Lung (tissue), 16 donors: ENCODE measurements around the gene TSEN2. TPM values are rescaled to one million over a fixed set of nuclear protein-coding genes. Genes with fewer than 3 reads are reported as not detected.

Experiments used
- ATAC-seq: fragments of 200-7000 bp; cut with Tn5 transposase; one replicate; pipeline ENCODE4 v1.9.1; 2020; ENCODE audit warnings: moderate number of reproducible peaks; ENCODE audit not compliant: insufficient read depth, low FRiP score
- DNase-seq, 3 donors: peaks; one replicate each; pipeline ENCODE4 v3.0.0-alpha.2; 2013 to 2017
- H3K27ac ChIP-seq, 2 donors: one replicate each; pipeline ENCODE4 v1.5.1; 2013; ENCODE audit warnings: mild to moderate bottlenecking in 2 of 2, moderate library complexity in 2 of 2, control low read depth in 1 of 2, inconsistent platforms in 1 of 2, low read depth in 1 of 2, low read length in 1 of 2
- H3K27me3 ChIP-seq, 3 donors: one replicate each; pipeline ENCODE4 v1.5.1; 2013; ENCODE audit warnings: low read length in 2 of 3; ENCODE audit not compliant: control insufficient read depth in 3 of 3, insufficient read depth in 3 of 3
- H3K36me3 ChIP-seq, 4 donors: one replicate each; pipeline ENCODE4 v1.5.1; 2013; ENCODE audit warnings: low read length in 4 of 4, mild to moderate bottlenecking in 1 of 4, moderate library complexity in 1 of 4; ENCODE audit not compliant: control insufficient read depth in 4 of 4, insufficient read depth in 4 of 4
- H3K4me1 ChIP-seq, 5 donors: one replicate each; pipeline ENCODE4 v1.5.1; 2013; ENCODE audit warnings: low read length in 5 of 5, mild to moderate bottlenecking in 2 of 5, moderate library complexity in 1 of 5; ENCODE audit not compliant: control insufficient read depth in 5 of 5, insufficient read depth in 5 of 5
- H3K4me3 ChIP-seq: one replicate; pipeline ENCODE4 v1.5.1; 2013; ENCODE audit warnings: mild to moderate bottlenecking, control low read depth, moderate library complexity
- H3K9ac ChIP-seq, 2 donors: one replicate each; pipeline ENCODE4 v1.5.1; 2013; ENCODE audit warnings: low read length in 2 of 2, control low read depth in 1 of 2; ENCODE audit not compliant: insufficient read depth in 1 of 2
- H3K9me3 ChIP-seq, 4 donors: one replicate each; pipeline ENCODE4 v1.5.1; 2013; ENCODE audit warnings: low read length in 3 of 4, mild to moderate bottlenecking in 1 of 4, moderate library complexity in 1 of 4; ENCODE audit not compliant: control insufficient read depth in 4 of 4, insufficient read depth in 3 of 4
- WGBS, 2 donors: extraction: QIAGEN DNeasy Blood & Tissue Kit; methylation state at CpG; one replicate each; pipeline ENCODE4 v1.1.7; 2013; 5-methylcytosine and 5-hydroxymethylcytosine counted together
- long read RNA-seq, 5 donors: transcript quantifications; one replicate each; lab custom pipeline, GENCODE V29; 2026
- polyA plus RNA-seq, 2 donors: library from polyadenylated mRNA; stranded (reverse); fragments of 200-250 nt; gene quantifications; one replicate each; pipeline ENCODE4 v1.2.1, GENCODE V29; 2013
- total RNA-seq, 2 donors: library from RNA; depleted of rRNA in 1 of 2; stranded (reverse); fragments of >200 nt in 1 of 2; gene quantifications; one replicate each; pipeline ENCODE4 v1.2.1, GENCODE V29; 2014 to 2021
- TF ChIP-seq, protein P1 (sequence below): IDR thresholded peaks from 2 replicates; pipeline ENCODE4 v1.5.1; 2012; ENCODE audit warnings: mild to moderate bottlenecking; ENCODE audit errors: control extremely low read depth, extremely low read depth
- donor health status: control.
- donor health status: control.
- donor health status: Bipolar disorder and iron deficiency.
- donor health status: healthy.
- donor health status: DM: yes; HTN: yes; CAD: no.

The TSEN2 gene
- 10 to 100 TPM; 15.1 to 16.2 TPM for total RNA-seq
- 10 to 100 TPM in 1 of 2 donors, 1 to 10 TPM in 1; 9.0 to 16.7 TPM for polyA plus RNA-seq
- long read RNA-seq, donor 1: 0 reads
- long read RNA-seq, donor 2: 0 reads
- long read RNA-seq, donor 3, partial matches to known transcripts: 0 of 1 reads
- long read RNA-seq, donor 3, other reads (novel, unspliced or antisense): 0 of 1 reads
- long read RNA-seq, donor 4: 0 reads
- long read RNA-seq, donor 5, partial matches to known transcripts: 0 of 3 reads
- long read RNA-seq, donor 5, other reads (novel, unspliced or antisense): 0 of 3 reads

DNA sequence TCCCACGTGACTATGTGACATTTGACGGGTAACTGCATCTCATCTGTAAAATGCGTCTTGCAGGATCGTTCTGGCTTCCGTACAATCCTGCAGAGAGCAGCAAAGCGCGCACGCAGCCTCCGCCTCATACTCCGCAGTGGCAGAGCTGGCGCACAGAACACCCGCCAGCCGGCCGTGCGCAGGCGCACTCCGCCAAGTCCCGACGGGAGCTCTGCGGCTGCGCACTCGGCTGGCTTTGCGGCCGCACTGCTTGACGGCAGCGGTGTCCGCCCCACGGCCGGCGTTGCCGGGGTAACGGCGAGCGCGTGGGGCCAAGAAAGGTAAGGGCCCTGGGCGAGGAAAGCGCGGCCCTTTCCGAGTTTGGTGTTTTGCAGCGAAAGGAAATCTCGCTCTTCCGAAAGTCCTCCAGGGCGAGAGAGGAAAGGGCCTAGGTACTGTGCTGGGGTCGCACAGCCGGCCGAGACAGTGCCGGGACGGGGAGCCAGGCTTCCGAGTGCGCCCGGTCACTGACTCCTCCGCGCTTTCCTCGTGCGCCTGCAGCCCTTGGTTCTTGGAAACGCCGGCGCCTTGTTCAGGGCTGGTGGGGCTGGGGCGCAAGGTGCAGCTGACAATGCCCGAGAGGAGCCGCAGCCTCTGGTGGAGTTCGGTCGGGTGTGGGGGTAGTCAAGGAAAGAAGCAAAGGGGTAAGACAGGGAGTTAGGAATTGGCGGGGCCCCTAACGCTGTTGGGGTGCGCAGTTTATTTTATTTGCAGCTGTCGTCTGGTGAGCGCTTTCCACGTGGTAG is at the start of gene TSEN2:
Gene TSEN2 (plus strand): TSS at position 283 of the 785 bp plus-strand sequence. CDS start 5,321 bp downstream, outside the sequence.
- Histone ChIP-seq H3K4me1 (peaks cover 0 to 15% (median 10%) of the 10 kb centered on the region in 5 donors), H3K36me3 (no peaks in the 10 kb centered on the region), H3K9me3 (no peaks in the 10 kb centered on the region), H3K9ac (peak within 1 kb of the TSS; percentile 44 to 77), H3K27ac (peak within 1 kb of the TSS; percentile 79 to 83), H3K27me3 (no peaks in the 10 kb centered on the region), H3K4me3 (peak within 1 kb of the TSS; percentile 71)
- DNase-seq: peak; percentile 95 to 98 (median 97)
- 0 to 1% methylated on average over 69 of the region's 69 CpGs for WGBS, 2 donors
- peak; percentile 94 for ATAC-seq
- TF ChIP-seq, protein P1, sequence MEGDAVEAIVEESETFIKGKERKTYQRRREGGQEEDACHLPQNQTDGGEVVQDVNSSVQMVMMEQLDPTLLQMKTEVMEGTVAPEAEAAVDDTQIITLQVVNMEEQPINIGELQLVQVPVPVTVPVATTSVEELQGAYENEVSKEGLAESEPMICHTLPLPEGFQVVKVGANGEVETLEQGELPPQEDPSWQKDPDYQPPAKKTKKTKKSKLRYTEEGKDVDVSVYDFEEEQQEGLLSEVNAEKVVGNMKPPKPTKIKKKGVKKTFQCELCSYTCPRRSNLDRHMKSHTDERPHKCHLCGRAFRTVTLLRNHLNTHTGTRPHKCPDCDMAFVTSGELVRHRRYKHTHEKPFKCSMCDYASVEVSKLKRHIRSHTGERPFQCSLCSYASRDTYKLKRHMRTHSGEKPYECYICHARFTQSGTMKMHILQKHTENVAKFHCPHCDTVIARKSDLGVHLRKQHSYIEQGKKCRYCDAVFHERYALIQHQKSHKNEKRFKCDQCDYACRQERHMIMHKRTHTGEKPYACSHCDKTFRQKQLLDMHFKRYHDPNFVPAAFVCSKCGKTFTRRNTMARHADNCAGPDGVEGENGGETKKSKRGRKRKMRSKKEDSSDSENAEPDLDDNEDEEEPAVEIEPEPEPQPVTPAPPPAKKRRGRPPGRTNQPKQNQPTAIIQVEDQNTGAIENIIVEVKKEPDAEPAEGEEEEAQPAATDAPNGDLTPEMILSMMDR: peak; percentile 9

GRCh38 chr3:12436514-12437220 is 47.6 kb upstream of the TSEN2 start:
- H3K27me3 ChIP-seq: no peaks in the 10 kb centered on the region
- H3K4me3 ChIP-seq: no peak overlapping the region
- 77 to 82% methylated on average over 12 of the region's 12 CpGs for WGBS, 2 donors
- peaks cover 0 to 42% (median 9%) of the 10 kb centered on the region in 5 donors for H3K4me1 ChIP-seq
- H3K36me3 ChIP-seq: no peaks in the 10 kb centered on the region
- no peak overlapping the region for H3K9ac ChIP-seq
- H3K27ac ChIP-seq: no peak overlapping the region
- no peaks in the 10 kb centered on the region for H3K9me3 ChIP-seq
- ATAC-seq: no peak
- TF ChIP-seq, protein P1: no peak
- DNase-seq: peak; percentile 42 to 79 (median 75)

- DNase-seq: no peak
- WGBS, 2 donors: 93 to 99% methylated on average over 6 of the region's 6 CpGs
- H3K4me3 ChIP-seq: no peak overlapping the region
Observed at GRCh38 chr3:12437221-12437605, 47.1 kb upstream of the TSEN2 start.

More at GRCh38 chr3:12437221-12437605, 47.1 kb upstream of the TSEN2 start:
- Histone ChIP-seq H3K9me3 (no peaks in the 10 kb centered on the region), H3K27ac (no peak overlapping the region), H3K36me3 (no peaks in the 10 kb centered on the region), H3K9ac (no peak overlapping the region), H3K27me3 (no peaks in the 10 kb centered on the region), H3K4me1 (peaks cover 0 to 45% (median 12%) of the 10 kb centered on the region in 5 donors)
- TF ChIP-seq, protein P1: no peak
- ATAC-seq: no peak
